Measurements from ENCODE around the gene TRIM32.

DNA sequence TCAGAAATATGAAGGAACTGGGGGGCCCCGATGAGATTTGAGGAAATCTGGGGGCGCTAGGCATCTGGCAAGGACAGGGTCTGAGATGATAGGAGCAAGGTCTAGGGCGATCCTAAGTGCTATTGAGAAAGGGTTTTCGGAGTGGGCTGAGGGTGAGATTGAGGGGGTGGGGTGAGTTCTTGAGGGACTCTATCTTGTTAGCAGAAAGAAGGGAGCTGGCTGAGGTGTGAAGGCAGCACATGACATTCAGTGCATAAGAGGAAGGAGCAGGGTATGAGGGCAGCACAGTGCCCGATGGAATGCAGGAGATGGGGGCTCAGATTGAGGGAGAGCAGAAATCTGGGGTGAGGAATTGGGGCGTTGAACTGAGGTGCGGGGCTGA is 640 bp downstream of the TRIM32 start:
- TF ChIP-seq, protein P1, sequence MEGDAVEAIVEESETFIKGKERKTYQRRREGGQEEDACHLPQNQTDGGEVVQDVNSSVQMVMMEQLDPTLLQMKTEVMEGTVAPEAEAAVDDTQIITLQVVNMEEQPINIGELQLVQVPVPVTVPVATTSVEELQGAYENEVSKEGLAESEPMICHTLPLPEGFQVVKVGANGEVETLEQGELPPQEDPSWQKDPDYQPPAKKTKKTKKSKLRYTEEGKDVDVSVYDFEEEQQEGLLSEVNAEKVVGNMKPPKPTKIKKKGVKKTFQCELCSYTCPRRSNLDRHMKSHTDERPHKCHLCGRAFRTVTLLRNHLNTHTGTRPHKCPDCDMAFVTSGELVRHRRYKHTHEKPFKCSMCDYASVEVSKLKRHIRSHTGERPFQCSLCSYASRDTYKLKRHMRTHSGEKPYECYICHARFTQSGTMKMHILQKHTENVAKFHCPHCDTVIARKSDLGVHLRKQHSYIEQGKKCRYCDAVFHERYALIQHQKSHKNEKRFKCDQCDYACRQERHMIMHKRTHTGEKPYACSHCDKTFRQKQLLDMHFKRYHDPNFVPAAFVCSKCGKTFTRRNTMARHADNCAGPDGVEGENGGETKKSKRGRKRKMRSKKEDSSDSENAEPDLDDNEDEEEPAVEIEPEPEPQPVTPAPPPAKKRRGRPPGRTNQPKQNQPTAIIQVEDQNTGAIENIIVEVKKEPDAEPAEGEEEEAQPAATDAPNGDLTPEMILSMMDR (IDR thresholded peaks at IDR 0.05): no peak
- TF ChIP-seq POLR2A (IDR thresholded peaks at IDR 0.05; ENCODE audit: low read depth) (no peak), POLR2AphosphoS5 (IDR thresholded peaks at IDR 0.05) (no peak)

Measured in esophagus muscularis mucosa (tissue), 3 donors.